ENCODE measurements around the gene CACNG1.

CACNG1 gene, protein sequence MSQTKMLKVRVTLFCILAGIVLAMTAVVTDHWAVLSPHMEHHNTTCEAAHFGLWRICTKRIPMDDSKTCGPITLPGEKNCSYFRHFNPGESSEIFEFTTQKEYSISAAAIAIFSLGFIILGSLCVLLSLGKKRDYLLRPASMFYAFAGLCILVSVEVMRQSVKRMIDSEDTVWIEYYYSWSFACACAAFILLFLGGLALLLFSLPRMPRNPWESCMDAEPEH

GRCh38 chr17:67044016-67044772 is at the start of gene CACNG1:
Gene CACNG1, plus strand, starts transcription at chr17:67044554. Its CDS starts 107 bp downstream, at chr17:67044661.
- no peak for DNase-seq (ENCODE audit: low read depth in 2 of 2)

- DNase-seq (ENCODE audit: low read depth in 2 of 2), result no peak
Observed at GRCh38 chr17:66994930-66995535, 49.3 kb upstream of the CACNG1 start.

GRCh38 chr17:66995944-66996343 is 48.4 kb upstream of the CACNG1 start:
- no peak for DNase-seq (ENCODE audit: low read depth in 2 of 2)

DNA sequence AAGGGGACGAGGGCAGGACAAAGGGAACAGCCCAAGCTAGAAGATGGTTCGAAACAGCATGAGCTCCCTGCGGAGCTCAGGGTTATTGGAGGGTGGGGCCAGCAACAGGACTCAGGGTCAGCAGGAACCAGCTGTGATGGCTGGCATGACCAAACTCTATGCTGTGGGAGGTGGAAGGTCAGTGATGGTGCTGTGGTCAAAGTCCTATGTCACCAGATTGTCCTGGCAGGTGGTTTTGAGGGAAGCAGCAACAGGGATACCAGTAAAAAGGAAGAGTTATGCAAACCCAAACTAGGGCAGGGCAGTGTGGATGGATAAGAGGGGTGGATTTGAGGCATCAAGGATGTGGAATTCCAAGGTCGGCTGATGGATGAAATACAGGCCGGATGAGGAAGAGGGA is 47.4 kb upstream of the CACNG1 start:
- DNase-seq (ENCODE audit: low read depth in 2 of 2), result no peak

- DNase-seq (ENCODE audit: low read depth in 2 of 2), result no peak
Observed at GRCh38 chr17:67003231-67003630, 41.1 kb upstream of the CACNG1 start.

DNA sequence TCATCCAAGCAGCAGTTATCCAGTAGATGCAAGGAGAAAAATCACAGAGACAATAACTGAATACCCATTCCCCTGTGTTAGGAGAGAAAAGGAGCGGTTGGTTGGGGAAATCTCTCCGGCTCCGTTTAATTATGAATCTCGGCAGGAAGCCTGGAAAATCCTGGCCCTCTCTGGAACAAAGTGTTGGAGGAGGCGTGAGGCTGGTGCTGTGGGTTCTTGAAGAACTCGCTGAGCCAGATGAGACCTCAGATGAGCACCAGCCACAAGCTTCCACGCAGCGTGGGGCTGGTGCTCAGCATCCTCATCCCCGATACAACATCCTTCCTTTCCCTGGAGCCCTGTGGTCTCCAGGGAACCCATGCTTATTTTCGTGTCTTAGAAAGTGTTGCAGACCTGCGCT is 40.2 kb upstream of the CACNG1 start:
- no peak for DNase-seq (ENCODE audit: low read depth in 2 of 2)

DNA sequence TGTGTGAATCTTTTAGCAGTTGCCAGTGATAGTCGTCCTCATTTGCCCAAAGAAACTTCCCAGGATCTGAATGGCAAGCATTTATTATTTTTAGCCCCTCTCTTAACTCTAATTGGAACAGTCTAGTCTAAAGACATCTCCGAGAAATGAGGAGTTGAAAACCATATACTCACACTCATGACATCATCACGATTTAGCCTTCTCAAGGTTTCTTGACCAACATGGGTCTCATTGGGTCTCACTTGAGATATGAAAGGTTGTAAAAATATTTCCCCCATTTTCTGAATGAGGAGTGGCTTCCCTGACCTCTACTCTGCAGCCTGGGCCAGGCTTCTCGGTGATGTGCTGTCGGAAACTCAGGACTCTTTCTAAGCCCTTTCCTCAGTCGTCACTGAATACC is 37.1 kb upstream of the CACNG1 start:
- DNase-seq (ENCODE audit: low read depth in 2 of 2), result no peak

DNA sequence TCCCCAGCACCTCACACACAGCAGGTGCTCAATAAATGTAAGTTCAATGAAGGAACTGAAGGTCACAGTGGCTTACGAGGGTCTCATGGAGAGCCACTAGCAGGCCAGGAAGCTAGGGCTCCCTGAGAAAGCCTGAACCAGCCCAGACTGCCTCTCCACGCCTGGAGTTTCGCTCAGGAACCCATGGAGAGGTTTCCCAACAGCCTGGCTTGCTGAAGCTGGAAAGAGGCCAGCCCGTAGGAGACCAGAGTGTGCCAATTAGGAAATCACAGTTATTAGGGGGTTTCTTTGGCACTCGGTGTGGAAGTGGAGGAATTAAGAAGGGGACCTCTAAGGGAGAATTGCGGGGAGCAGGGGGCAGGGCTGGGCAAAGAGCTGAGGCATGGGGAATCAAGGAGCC is 36.3 kb upstream of the CACNG1 start:
- DNase-seq (ENCODE audit: low read depth in 2 of 2), result no peak

DNA sequence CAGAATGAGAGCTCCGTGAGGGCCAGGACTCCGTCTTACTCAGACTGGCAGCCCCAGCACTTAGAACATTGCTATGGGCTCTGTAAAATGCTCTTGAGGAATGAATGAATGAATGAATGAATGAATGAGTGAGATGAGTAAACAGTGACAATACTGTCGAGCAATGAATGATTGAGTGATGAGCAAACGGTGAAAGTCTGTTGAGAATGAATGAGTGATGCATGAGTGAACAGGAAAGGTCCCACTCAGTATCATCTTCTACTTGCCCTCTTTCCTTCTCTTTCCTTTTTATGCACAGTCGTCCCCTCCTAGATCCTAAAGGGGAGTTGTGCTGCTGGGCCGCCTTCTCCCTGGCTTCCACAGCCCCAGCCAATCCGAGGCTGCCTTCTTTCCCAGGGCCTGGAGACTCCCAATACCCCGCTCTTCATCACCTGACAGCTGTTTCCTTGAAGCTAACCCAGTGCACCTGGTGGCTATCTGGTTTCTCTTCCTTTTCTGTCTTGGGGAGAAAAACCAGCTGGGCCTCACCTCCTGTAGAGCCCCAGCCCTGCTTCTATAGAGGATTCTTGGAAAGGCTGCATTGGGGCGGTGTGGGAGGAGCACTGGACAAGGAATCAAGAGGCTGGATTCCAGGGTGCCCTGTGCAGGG is 32.7 kb upstream of the CACNG1 start:
- DNase-seq (ENCODE audit: low read depth in 2 of 2), result no peak

DNA sequence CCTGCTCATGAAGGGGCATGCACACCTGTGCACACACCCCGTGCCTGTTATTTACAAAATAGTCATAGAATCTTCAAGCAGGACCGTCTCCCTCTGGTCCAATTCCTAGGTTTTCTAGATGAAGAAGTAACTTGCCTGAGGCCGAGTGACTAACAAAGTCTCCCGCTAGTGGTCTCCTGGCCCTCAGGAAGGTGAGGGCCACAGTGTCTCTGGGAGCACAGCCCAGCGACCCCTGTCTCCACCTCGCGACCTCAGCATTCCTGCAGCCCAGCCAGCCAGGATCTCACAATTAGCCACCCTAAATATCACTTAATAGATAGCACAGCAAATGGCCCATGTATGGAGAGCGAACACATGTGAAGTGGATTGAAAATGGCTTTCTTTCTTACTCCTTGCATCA is 30.5 kb upstream of the CACNG1 start:
- DNase-seq (ENCODE audit: low read depth in 2 of 2), result no peak

DNA sequence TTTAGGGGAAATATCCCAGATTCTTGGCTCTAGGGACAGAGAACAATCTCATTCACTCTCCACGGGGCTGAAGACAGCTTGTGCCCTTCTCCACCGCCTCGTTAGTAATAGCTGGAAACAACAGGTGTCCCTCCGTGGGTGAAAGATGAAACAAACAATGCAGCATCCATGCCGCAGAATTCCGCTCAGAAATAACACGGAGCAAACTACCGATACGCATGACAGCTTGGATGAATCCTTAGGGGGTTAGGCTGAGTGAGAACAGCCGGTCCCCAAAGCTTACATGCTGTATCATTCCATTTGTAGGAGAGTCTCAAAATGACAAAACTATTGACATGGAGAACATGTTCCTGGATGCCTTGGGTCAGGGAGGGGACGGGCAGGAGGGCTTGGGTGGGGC is 29.4 kb upstream of the CACNG1 start:
- no peak for DNase-seq (ENCODE audit: low read depth in 2 of 2)

DNA sequence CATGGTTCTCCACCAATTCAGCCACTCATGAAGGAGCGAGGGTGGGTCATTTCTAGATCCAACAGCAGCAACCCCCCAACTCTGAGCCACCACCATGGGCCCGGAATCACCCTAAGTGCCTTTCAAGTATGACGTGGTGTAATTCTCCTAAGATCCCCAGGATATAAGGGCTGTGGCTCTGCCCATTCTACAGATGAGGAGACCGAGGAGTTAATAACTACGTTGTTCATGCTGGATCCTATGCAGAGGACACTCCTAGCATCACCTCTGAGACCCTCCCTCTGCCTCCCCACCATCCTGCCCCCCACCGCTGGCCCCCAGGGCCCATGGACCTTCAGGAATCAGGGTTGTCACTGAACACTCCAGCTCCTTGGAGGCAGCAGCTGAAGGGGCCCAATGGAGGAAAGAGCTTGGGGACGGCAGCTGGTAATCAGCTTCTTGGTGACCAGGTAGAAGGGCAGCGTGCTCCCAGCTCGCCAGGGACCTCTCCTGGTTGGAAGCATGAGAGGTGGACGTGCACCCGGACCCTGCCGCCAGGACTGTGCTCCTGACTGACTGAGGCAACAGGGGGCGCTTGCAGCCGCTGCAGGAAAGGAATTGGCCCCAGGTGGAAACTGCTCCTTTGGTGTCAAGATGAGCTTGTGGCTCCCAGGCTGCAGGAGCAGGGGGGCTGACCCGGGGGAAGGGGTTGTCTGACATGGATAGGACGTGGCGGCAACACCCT is 28.2 kb upstream of the CACNG1 start:
- DNase-seq (ENCODE audit: low read depth in 2 of 2), result no peak

DNA sequence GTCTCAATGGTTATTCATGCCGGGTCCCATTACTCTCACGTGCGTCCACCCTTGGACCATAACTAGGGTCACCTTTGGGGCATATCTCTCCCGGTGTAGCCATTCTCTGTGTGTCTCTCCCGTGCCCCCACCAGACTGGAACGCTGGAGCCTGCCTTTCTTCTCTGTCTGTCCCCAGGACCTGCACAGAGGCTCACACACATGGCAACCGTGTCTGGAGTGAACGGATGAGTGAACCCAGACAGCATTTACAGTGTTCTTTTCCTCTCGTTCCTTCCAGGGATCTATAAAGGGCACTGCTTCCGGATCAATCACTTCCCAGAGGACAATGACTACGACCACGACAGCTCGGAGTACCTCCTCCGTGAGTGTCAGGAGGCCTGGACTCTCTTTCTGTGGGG is 26.4 kb upstream of the CACNG1 start:
- DNase-seq (ENCODE audit: low read depth in 2 of 2), result no peak

GRCh38 chr17:67018471-67019434 is 25.6 kb upstream of the CACNG1 start:
- no peak for DNase-seq (ENCODE audit: low read depth in 2 of 2)

DNA sequence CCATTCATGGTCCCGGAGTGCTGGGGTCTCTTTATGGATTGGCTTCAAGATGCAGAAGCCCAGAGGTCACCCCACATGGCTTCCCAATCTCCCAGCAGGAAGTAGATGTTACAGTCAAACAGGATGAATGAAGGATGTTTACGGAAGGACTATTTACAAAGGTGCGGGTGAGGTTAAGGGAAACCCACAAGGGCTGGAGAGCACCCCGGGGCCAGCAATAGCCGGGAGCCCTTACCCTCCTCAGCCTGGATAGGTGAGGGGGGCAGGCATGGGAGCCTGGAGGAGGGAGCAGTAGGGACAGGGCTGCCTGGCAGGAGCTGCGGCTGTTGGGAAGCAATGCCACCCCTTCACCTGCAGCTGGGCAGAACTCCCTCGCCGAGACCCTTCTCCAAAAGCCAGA is 24.5 kb upstream of the CACNG1 start:
- DNase-seq (ENCODE audit: low read depth in 2 of 2), result no peak

- DNase-seq (ENCODE audit: low read depth in 2 of 2), result no peak
Observed at GRCh38 chr17:67020293-67020766, 24.0 kb upstream of the CACNG1 start.

DNA sequence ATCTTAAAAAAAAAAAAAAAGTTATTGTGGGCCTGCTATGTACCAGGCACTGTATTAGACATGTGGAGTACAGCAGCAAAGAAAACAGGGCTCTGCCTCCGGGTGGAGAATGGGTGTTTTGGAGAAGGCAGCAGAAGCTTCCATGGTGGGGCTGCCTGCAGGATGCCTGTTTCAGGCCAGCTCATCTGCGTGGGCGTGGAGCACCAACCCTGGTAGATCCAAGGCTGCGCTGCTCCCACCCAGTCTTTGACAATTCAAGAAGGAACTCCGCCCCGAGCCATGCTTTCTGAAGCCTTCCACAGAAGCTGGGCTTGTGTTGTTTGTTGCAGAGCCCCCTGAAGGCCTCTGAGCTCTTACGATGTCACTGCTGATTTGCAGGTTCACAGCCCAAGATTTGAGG is 23.2 kb upstream of the CACNG1 start:
- DNase-seq (ENCODE audit: low read depth in 2 of 2), result no peak

DNA sequence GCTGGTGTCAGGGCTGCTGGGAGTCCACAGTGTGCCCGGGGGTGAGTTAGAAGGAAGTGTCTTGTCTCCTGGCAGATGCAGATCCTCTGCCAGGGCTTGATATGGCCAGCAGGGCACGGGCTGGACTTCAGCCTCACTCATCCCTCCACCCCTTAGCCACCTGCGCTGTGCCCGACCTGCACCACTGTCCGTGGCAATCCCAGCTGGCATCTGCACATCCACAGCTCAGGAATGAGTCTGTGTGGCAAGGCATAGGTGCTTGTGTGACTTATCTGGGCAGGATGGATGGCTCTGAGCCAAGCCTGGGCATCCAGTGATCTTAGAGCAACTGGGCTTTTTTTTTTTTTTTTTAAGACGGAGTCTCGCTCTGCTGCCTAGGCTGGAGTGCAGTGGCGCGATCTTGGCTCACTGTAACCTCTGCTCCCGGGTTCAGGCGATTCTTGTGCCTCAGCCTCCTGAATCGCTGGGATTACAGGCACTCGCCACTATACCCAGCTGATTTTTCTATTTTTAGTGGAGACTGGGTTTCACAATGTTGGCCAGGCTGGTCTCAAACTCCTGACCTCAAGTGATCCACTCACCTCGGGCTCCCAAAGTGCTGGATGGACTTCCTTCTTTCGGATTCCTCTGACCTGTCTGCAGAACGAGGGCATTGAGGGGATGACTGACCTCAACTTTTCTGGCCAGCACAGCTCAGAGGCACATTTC is 22.5 kb upstream of the CACNG1 start:
- no peak for DNase-seq (ENCODE audit: low read depth in 2 of 2)

DNA sequence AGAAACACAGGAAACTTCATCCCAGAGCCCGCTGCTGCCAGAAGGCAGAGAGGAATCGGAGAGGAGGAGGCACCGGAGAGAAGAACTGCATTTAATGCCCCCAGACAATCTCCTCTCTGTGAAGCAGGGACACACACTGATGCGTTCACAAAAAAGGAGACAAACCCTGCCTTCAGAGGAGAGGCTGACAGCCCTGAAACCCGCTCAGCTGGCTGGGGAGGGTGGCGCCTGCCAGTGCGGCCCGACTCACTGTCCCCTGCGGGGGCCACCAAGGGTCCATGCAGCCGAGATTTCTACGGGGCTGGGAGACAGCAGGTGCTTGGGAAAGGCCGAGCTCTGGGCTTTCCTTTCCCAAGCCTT is 21.9 kb upstream of the CACNG1 start:
- DNase-seq (ENCODE audit: low read depth in 2 of 2), result no peak

GRCh38 chr17:67024736-67025135 is 19.6 kb upstream of the CACNG1 start:
- DNase-seq (ENCODE audit: low read depth in 2 of 2), result no peak

All from stimulated activated CD8-positive, alpha-beta memory T cell treated with anti-CD3 and anti-CD28 coated beads, Interleukin-15, amount 100 ng/mL, for 4 hours (primary cell).